Fibroblast of the aortic adventitia (primary cell): ENCODE results near the gene LIPC. TPM values are rescaled to one million over a fixed set of nuclear protein-coding genes. Genes with fewer than 3 reads are reported as not detected.

Experiments
- DNase-seq: peaks from one replicate; pipeline ENCODE4 v3.0.0-alpha.2; 2010; ENCODE audit warnings: low read depth
- H3K4me3 ChIP-seq: 2 replicates; pipeline ENCODE4 v1.5.1; 2011; ENCODE audit warnings: low read depth, mild to moderate bottlenecking, control low read depth, low read length, moderate library complexity
- total RNA-seq: library from RNA; depleted of rRNA; stranded (reverse); fragments of >200 nt; gene quantifications from 2 replicates; pipeline ENCODE4 v1.2.3, GENCODE V29; 2012; ENCODE audit warnings: low replicate concordance
- TF ChIP-seq, protein P1 (sequence below): IDR thresholded peaks from 2 replicates; pipeline ENCODE4 v1.5.1; 2011; ENCODE audit warnings: mild to moderate bottlenecking, low read length, control low read depth, inconsistent platforms; ENCODE audit not compliant: insufficient read depth

LIPC gene
- total RNA-seq, 1 donor, result 0.90 TPM

DNA sequence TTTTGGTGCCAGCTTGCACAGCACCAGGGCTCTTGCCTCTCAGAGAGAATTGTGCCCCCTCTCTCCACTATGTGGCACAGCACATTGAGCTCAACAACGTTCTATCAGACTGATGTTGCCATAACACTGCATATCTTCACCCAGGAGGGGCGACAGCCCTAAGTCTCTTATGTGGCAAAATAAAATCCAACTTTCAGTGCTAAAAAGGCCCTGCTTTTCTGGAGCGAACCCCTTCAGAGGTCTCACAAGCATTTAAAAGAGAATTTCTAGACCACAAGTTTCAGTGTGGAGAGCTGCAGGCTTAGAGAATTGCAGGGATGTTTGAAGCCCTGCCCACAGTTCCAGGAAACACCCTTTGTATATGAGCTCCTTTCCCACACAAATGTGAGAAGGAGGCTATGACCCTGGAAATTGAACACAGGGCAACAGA is 85.5 kb downstream of the LIPC start:
- no peak for DNase-seq
- TF ChIP-seq, protein P1, sequence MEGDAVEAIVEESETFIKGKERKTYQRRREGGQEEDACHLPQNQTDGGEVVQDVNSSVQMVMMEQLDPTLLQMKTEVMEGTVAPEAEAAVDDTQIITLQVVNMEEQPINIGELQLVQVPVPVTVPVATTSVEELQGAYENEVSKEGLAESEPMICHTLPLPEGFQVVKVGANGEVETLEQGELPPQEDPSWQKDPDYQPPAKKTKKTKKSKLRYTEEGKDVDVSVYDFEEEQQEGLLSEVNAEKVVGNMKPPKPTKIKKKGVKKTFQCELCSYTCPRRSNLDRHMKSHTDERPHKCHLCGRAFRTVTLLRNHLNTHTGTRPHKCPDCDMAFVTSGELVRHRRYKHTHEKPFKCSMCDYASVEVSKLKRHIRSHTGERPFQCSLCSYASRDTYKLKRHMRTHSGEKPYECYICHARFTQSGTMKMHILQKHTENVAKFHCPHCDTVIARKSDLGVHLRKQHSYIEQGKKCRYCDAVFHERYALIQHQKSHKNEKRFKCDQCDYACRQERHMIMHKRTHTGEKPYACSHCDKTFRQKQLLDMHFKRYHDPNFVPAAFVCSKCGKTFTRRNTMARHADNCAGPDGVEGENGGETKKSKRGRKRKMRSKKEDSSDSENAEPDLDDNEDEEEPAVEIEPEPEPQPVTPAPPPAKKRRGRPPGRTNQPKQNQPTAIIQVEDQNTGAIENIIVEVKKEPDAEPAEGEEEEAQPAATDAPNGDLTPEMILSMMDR, result no peak
- H3K4me3 ChIP-seq, result no peak overlapping the region

DNA sequence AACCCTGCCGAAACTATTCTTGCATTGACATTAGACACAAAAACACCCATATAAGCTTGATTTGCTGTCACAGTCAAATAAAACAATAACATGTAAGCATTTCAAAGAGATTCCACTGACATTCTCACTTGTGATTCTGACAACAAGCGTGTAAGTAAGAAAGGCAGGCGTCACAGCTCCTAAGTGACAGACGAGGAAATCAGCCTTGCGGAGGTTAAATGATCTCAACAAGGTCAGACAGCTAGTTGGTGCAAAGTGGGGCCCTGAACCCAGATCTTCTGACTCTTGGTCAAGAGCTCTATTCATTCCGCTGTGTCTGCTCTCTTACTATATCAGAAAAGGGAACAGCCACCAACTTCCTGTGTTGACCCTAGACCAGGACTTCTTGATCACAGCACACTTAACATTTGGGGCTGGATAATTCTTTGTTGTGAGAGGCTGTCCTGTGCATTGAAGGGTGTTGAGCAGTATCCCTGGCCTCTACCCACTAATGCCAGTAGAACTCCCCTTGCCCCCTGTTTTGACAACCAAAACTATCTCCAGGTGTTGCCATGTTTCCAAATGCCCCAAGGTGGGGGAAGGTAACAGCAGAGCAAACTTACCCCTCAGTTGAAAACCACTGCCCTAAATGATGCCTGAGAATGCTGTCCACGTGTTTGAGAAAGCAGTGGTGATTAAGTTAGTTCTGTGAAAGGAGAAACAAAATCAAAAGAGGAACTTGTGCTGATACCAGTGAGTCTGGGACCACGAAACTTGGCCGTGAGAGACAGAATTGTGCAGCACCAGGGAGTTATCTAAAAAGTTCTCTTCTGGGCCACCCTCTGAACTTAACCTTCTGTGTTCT is 86.1 kb downstream of the LIPC start:
- H3K4me3 ChIP-seq, result no peak overlapping the region
- DNase-seq, result no peak
- TF ChIP-seq, protein P1, result no peak

DNA sequence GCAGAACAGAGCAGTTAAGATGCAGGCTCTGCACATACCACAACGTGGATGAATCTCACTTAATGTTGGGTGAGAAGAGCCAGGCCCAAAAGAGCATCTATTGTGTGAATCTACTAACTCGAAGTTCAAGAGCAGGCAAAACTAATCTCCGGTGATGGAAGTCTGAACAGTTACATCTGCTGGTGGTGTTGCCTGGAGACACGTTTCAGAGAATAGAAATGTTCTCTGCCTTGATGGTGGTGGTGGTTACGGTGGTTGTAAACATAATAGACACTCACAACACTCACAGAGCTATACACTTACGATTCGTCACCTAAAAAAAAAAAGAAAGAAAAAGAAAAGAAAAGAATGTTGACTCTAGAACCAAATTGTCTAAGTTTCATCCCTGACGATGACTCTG is 86.8 kb downstream of the LIPC start:
- no peak for DNase-seq
- no peak overlapping the region for H3K4me3 ChIP-seq
- TF ChIP-seq, protein P1, result no peak

DNA sequence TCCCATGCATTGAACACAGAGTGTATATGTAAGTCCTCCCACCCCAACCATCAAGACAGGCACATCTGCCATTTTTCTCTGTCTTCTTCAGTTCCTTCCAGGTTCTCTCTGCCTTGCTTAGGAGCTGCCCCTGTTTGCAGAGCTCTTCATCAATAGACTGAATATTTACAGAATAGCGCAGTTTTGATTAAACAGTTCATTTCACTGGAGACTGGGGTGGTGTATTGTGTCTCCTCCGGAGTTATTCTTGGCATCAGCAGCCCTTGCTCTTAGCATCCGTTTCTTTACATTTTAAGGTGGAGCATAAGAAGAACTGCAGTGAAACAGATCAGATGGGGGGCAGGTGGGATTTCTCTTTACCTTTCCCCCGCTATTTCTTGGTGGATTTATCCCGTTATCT is 87.7 kb downstream of the LIPC start:
- no peak for DNase-seq
- TF ChIP-seq, protein P1, result no peak
- no peak overlapping the region for H3K4me3 ChIP-seq

DNA sequence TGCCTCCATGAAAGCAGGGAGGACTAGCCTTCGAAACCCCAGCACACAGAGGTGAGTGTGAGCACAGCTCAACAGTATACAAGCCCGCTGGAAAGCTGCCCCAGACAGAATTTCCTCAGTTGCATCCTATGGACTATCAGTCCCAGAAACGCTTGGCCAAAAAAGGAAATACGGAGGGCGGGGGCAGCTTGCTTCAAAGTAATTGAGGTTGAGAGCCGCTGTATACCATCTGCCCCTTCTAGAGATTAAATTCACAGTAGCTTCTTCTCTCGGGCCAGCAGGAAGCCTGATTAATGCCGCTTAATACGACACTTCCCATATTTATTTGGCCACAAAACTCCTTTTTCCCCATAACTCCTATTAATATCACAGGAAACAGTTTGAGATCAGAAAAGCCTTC is 88.7 kb downstream of the LIPC start:
- no peak overlapping the region for H3K4me3 ChIP-seq
- DNase-seq, result no peak
- TF ChIP-seq, protein P1, result no peak

DNA sequence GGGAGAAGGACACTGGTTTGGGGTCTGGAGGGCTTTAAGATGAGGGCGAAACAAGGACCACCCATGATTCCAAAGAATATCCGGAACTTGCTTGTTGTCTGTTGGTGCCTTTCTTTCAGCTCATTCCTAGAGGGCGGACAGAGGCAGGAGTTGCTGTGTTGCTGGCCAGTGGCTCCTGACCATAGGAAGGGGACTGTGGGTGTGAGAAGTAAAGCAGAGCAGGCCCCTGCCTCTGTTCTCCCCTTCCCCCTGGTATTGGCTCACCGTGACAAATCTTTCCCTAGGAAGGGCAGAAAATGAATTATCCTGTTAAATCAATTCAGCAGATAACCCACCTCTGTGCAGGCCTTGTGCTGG is 89.1 kb downstream of the LIPC start:
- TF ChIP-seq, protein P1, result no peak
- no peak for DNase-seq
- no peak overlapping the region for H3K4me3 ChIP-seq
